HCT116 (cell line): Measurements from ENCODE around the gene PDE4B. TPM values are rescaled to one million over a fixed set of nuclear protein-coding genes. Genes with fewer than 3 reads are reported as not detected.

Source experiments
- ATAC-seq: fragments of 200-7000 bp; cut with Tn5 transposase; 2 replicates; pipeline ENCODE4 v1.9.1; 2020; ENCODE audit warnings: mild to moderate bottlenecking, moderate library complexity
- BruUV-seq: library from RNA; stranded (reverse); fragments of 400-500 nt; replicated peaks from 2 replicates; lab custom pipeline; 2021; lab: Mats Ljungman, UMichigan
- CTCF ChIA-PET: fragments of 300-600 bp; sonication (Branson Sonifier 250); formaldehyde crosslinking; loops from one replicate; lab custom pipeline; 2021; ENCODE audit warnings: antibody characterized with exemption; lab: Charles Lee
- POLR2A ChIA-PET: fragments of 300-600, 350-600 bp; sonication (Branson Sonifier 250); formaldehyde crosslinking; loops from one replicate; lab custom pipeline; 2021; ENCODE audit warnings: antibody characterized with exemption; lab: Charles Lee
- RAD21 ChIA-PET, 2 experiments: fragments of 300-600 bp; sonication (Branson Sonifier 250); formaldehyde crosslinking; loops; one replicate each; lab custom pipeline; 2023; ENCODE audit warnings: low total read pairs in 2 of 2; ENCODE audit not compliant: uncharacterized antibody in 2 of 2, unreplicated experiment in 2 of 2, low non-redundant PET in 1 of 2; lab: Charles Lee
- DNase-seq: peaks from one replicate; pipeline ENCODE4 v3.0.0-alpha.2; 2010; ENCODE audit warnings: low read depth, low spot score
- H2AFZ ChIP-seq: fragments of 200-600 bp; shearing (Covaris generic), sonication (generic); 2 replicates; pipeline ENCODE4 v1.6.1; 2017; ENCODE audit warnings: low read depth, mixed run types, mixed read lengths, antibody characterized with exemption, low read length; ENCODE audit not compliant: poor library complexity, severe bottlenecking
- H3K27ac ChIP-seq: 2 replicates; pipeline ENCODE4 v1.5.1; 2012; ENCODE audit warnings: low read depth, low read length
- H3K27me3 ChIP-seq: fragments of 200-600 bp; sonication (generic); 2 replicates; pipeline ENCODE4 v1.6.1; 2016; ENCODE audit warnings: mixed run types, low read length, mixed read lengths; ENCODE audit not compliant: insufficient read depth
- H3K36me3 ChIP-seq, 2 experiments: fragments of 200-500 bp in 1 of 2; fragments of 200-600 bp in 1 of 2; sonication (Bioruptor generic) in 1 of 2; sonication (generic) in 1 of 2; 2 replicates each; pipeline versions ENCODE4 v1.5.1 to v1.6.1; 2014 to 2016; ENCODE audit warnings: low read length in 2 of 2, inconsistent platforms in 1 of 2, mixed read lengths in 1 of 2, mixed run types in 1 of 2; ENCODE audit not compliant: insufficient read depth in 2 of 2, control insufficient read depth in 1 of 2
- H3K4me1 ChIP-seq, 2 experiments: fragments of 200-600 bp in 1 of 2; sonication (generic) in 1 of 2; 2 replicates each; pipeline versions ENCODE4 v1.5.1 to v1.6.1; 2012 to 2017; ENCODE audit warnings: low read length in 2 of 2, inconsistent platforms in 1 of 2, mild to moderate bottlenecking in 1 of 2, mixed read lengths in 1 of 2, mixed run types in 1 of 2, moderate library complexity in 1 of 2; ENCODE audit not compliant: insufficient read depth in 2 of 2, control insufficient read depth in 1 of 2
- H3K4me2 ChIP-seq: fragments of 200-600 bp; sonication (generic); 2 replicates; pipeline ENCODE4 v1.6.1; 2017; ENCODE audit warnings: mixed run types, low read length, mixed read lengths
- H3K4me3 ChIP-seq, 2 experiments: fragments of 200-600 bp in 1 of 2; sonication (generic) in 1 of 2; replicated peaks in 1 of 2; 2 replicates each; pipeline ENCODE4 v1.5.1; 2011 to 2016; ENCODE audit warnings: low read length in 2 of 2, control low read depth in 1 of 2, low read depth in 1 of 2, mild to moderate bottlenecking in 1 of 2, mixed read lengths in 1 of 2, mixed run types in 1 of 2
- H3K79me2 ChIP-seq: fragments of 200-600 bp; sonication (generic); 2 replicates; pipeline ENCODE4 v1.6.1; 2017; ENCODE audit warnings: mild to moderate bottlenecking, mixed run types, low read length, moderate library complexity, mixed read lengths; ENCODE audit not compliant: insufficient read depth
- H3K9ac ChIP-seq: fragments of 200-600 bp; sonication (generic); 2 replicates; pipeline ENCODE4 v1.6.1; 2016; ENCODE audit warnings: low read length, mixed read lengths
- H3K9me2 ChIP-seq: fragments of 200-600 bp; sonication (generic), shearing (Covaris generic); 2 replicates; pipeline ENCODE4 v1.6.1; 2017; ENCODE audit warnings: mixed run types, mild to moderate bottlenecking, moderate library complexity; ENCODE audit not compliant: insufficient read depth
- H3K9me3 ChIP-seq, 2 experiments: fragments of 200-500 bp in 1 of 2; fragments of 200-600 bp in 1 of 2; sonication (Bioruptor generic) in 1 of 2; sonication (generic) in 1 of 2; 2 replicates each; pipeline ENCODE4 v1.6.1; 2014 to 2017; ENCODE audit warnings: low read length in 2 of 2, mixed read lengths in 2 of 2, inconsistent platforms in 1 of 2, low read depth in 1 of 2, mild to moderate bottlenecking in 1 of 2, mixed run types in 1 of 2, moderate library complexity in 1 of 2; ENCODE audit not compliant: control insufficient read depth in 1 of 2, insufficient read depth in 1 of 2
- H4K20me1 ChIP-seq: fragments of 200-600 bp; sonication (generic), shearing (Covaris generic); 2 replicates; pipeline ENCODE4 v1.6.1; 2017; ENCODE audit warnings: mixed run types, mild to moderate bottlenecking, moderate library complexity; ENCODE audit not compliant: insufficient read depth
- CEBPB ChIP-seq: IDR thresholded peaks from 2 replicates; pipeline ENCODE4 v1.6.1; 2012; ENCODE audit warnings: low read depth
- CTCF ChIP-seq, 3 experiments: fragments of 200-600 bp in 1 of 3; sonication (generic) in 1 of 3; IDR thresholded peaks in 2 of 3; conservative IDR thresholded peaks in 1 of 3; 2 replicates each; pipeline ENCODE4 v1.5.1; 2012 to 2017; ENCODE audit warnings: low read depth in 2 of 3, low read length in 2 of 3, antibody characterized with exemption in 1 of 3, borderline replicate concordance in 1 of 3, control low read depth in 1 of 3, mild to moderate bottlenecking in 1 of 3, mixed read lengths in 1 of 3, mixed run types in 1 of 3, moderate library complexity in 1 of 3; ENCODE audit not compliant: insufficient read depth in 1 of 3
- EGR1 ChIP-seq: IDR thresholded peaks from 2 replicates; pipeline ENCODE4 v1.6.1; 2012; ENCODE audit warnings: low read depth
- ELF1 ChIP-seq: IDR thresholded peaks from 2 replicates; pipeline ENCODE4 v1.6.1; 2012; ENCODE audit warnings: low read depth, borderline replicate concordance
- EZH2 ChIP-seq: fragments of 200-600 bp; sonication (generic); IDR thresholded peaks from 2 replicates; pipeline ENCODE4 v1.6.1; 2017; ENCODE audit warnings: antibody characterized with exemption, mixed run types
- EZH2phosphoT487 ChIP-seq: fragments of 200-600 bp; IDR thresholded peaks from 2 replicates; pipeline ENCODE4 v1.6.1; 2018; ENCODE audit warnings: antibody characterized with exemption, borderline replicate concordance
- FOSL1 ChIP-seq: IDR thresholded peaks from 2 replicates; pipeline ENCODE4 v1.6.1; 2012; ENCODE audit warnings: low read depth
- JUND ChIP-seq: IDR thresholded peaks from 2 replicates; pipeline ENCODE4 v1.6.1; 2012
- REST ChIP-seq: IDR thresholded peaks from 2 replicates; pipeline ENCODE4 v1.6.1; 2012; ENCODE audit warnings: low read depth
- SIN3A ChIP-seq: IDR thresholded peaks from 2 replicates; pipeline ENCODE4 v1.6.1; 2012; ENCODE audit warnings: low read depth
- SRF ChIP-seq: IDR thresholded peaks from 2 replicates; pipeline ENCODE4 v1.6.1; 2012; ENCODE audit warnings: low read depth
- ZBTB33 ChIP-seq: IDR thresholded peaks from 2 replicates; pipeline ENCODE4 v1.6.1; 2011; ENCODE audit warnings: mild to moderate bottlenecking, low read length, moderate library complexity; ENCODE audit not compliant: insufficient replicate concordance; ENCODE audit errors: extremely low read depth
- ZFX ChIP-seq: fragments of 450-650 bp; IDR thresholded peaks from 2 replicates; pipeline ENCODE4 v1.6.1; 2017
- ZNF274 ChIP-seq: fragments of 200-500 bp; sonication (Bioruptor generic); IDR thresholded peaks from 2 replicates; pipeline ENCODE4 v1.6.1; 2014; ENCODE audit warnings: mild to moderate bottlenecking, low read depth, low read length, inconsistent platforms
- intact Hi-C: fragments of 100-400 bp; cut with micrococcal nuclease; formaldehyde crosslinking; loops from 2 replicates; pipeline ENCODE4 v1.10.0; 2022
- total RNA-seq: library from RNA; stranded (reverse); gene quantifications from one replicate; pipeline ENCODE4 v1.2.1, GENCODE V29; 2021; ENCODE audit not compliant: unreplicated experiment
- TF ChIP-seq, protein P1 (sequence below): IDR thresholded peaks from 2 replicates; pipeline ENCODE4 v1.6.1; 2012

Gene PDE4B
- total RNA-seq, 1 experiment from 2014 or later: 76.9 TPM

DNA sequence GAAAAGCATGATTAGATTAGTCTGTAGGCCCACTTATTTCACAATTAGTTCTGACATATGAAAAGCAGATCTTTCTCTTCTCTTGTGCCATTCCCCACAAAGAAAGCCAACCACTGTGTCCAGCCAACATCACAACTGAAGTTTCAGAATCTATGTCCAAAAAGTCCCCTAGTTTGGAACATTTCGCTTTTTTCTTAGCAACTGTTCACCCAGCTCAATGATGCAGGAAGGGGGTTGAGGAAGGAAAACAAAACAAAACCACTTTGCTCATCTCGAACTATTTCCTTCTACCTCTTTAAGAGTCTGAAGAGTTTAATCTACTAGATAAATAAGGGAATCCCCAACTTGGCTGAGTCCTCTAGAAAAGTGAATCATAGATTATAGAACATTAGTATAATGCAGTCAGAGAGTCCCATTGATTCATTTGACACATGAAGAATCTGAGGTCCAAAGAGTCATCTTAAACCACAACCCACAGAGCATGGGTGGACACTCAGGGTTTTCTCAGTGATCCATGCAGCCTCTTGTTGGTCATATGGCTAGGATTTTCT, 581.9 kb downstream of the PDE4B start:
- peaks cover 28% of the 10 kb centered on the region for H3K79me2 ChIP-seq
- peaks cover 31 to 42% of the 10 kb centered on the region in 2 experiments for H3K36me3 ChIP-seq
- TF ChIP-seq ZFX (no peak), EGR1 (no peak), CTCF (IDR thresholded peaks at IDR 0.05 in 2 of 3, conservative IDR thresholded peaks at IDR 0.05 in 1 of 3; ENCODE audit: borderline replicate concordance in 1 of 3, insufficient read depth in 1 of 3, low read depth in 2 of 3, low read length in 2 of 3) (no peak), ZBTB33 (no peak), FOSL1 (no peak), JUND (no peak), CEBPB (no peak), ELF1 (no peak), EZH2 (no peak), SRF (no peak), ZNF274 (no peak), SIN3A (no peak), REST (no peak), EZH2phosphoT487 (no peak)
- TF ChIP-seq, protein P1, sequence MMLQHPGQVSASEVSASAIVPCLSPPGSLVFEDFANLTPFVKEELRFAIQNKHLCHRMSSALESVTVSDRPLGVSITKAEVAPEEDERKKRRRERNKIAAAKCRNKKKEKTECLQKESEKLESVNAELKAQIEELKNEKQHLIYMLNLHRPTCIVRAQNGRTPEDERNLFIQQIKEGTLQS: no peak
- TF ChIP-seq, all 23 proteins: peak for 0
- Histone ChIP-seq H3K4me3 (no peak overlapping the region), H3K4me2 (no peak overlapping the region), H3K9me3 (no peaks in the 10 kb centered on the region), H3K27ac (no peak overlapping the region; the same call in 1 of the 2 replicates), H2AFZ (no peak overlapping the region), H3K9me2 (no peaks in the 10 kb centered on the region), H3K9ac (no peak overlapping the region), H3K27me3 (no peaks in the 10 kb centered on the region), H4K20me1 (no peaks in the 10 kb centered on the region), H3K4me1 (peaks cover 5 to 21% of the 10 kb centered on the region in 2 experiments; a peak in 2 of 4 replicates)
- intact Hi-C loops: no loop called here
- ATAC-seq (peak; percentile 39; the same call in 1 of the 2 replicates), DNase-seq (no peak)
- no TSS peak for BruUV-seq
- ChIA-PET CTCF (no interaction called here), RAD21 (no interaction called here), POLR2A (no interaction called here)
